ENCODE measurements around the gene PPIB.

The PPIB gene

GRCh38 chr15:64157599-64158125 lies 5.2 kb downstream of the PPIB start:
- DNase-seq = no peak

- DNase-seq = no peak
Measured at GRCh38 chr15:64156652-64157331, 6.0 kb downstream of the PPIB start.

GRCh38 chr15:64155802-64156651 lies 6.8 kb downstream of the PPIB start:
- DNase-seq = no peak

- DNase-seq = peak; percentile 90 to 94 (median 92)
Measured at GRCh38 chr15:64153480-64154367, 9.1 kb downstream of the PPIB start.

DNA sequence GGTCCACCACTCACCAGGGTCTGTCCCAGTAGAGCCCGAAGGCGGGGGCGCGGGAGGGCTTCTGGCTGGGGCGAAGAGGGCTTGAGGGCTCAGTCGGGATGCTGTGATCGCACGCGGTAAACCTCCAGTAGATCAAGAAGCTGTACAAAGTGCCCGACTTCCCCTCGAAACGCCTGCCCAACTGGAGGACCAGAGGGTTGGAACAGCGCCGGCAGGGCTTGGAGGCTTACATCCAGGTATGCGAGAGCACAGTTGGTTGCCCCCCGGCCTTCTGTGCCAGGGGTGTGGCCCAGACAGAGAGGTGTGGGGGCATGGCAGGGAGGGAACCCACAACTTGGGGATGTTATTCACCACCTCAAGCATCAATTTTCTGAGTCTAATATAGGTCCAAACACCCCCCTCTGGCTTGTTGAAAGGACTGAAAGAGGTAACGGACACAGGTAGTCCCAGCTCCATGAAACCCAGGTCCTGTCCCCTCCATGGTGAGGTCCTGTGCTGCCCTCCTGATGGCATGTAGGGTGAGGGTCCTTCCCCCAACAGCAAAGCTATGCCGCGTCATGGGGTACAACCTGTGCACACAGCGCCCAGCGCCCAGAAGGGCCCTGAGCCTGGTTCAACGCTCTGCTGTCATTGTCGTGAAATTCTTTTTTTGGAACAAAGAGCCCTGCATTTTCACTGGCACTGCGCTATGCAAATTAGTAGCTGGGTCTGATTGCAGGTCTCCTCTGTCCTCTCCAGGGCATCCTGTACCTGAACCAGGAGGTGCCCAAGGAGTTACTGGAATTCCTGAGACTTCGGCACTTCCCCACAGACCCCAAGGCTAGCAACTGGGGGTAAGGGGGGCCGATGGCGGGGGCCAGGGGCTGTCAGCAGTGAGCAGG lies 10.1 kb downstream of the PPIB start:
- DNase-seq = no peak

- peak in 2 of 4 experiments; percentile 11 to 16 for DNase-seq
Measured at GRCh38 chr15:64151727-64152506, 10.9 kb downstream of the PPIB start, which contains the start of gene SNX22. TSS of gene SNX22 (plus strand) at chr15:64151731. CDS start at chr15:64151776, 45 bp downstream.

GRCh38 chr15:64149893-64150578 lies 12.8 kb downstream of the PPIB start:
- no peak for DNase-seq

GRCh38 chr15:64149424-64149823 lies 13.4 kb downstream of the PPIB start:
- no peak for DNase-seq

GRCh38 chr15:64148581-64148980 lies 14.2 kb downstream of the PPIB start:
- no peak for DNase-seq

DNA sequence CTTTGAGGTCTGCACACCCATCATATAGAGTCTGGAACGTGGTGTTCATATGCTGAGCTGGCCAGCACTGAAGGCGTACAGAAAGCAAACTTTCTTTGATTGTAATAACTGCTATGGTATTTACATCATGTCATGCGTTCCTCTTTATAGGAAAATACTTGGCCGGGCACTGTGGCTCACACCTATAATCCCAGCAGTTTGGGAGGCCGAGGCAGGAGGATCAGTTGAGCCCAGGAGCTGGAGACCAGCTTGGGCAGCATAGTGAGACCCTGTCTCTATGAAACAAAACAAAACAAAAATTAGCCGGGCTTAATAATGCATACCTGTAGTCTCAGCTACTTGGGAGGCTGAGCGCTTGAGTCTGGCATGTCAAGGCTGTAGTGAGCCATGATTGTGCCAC lies 14.7 kb downstream of the PPIB start:
- no peak for DNase-seq

DNA sequence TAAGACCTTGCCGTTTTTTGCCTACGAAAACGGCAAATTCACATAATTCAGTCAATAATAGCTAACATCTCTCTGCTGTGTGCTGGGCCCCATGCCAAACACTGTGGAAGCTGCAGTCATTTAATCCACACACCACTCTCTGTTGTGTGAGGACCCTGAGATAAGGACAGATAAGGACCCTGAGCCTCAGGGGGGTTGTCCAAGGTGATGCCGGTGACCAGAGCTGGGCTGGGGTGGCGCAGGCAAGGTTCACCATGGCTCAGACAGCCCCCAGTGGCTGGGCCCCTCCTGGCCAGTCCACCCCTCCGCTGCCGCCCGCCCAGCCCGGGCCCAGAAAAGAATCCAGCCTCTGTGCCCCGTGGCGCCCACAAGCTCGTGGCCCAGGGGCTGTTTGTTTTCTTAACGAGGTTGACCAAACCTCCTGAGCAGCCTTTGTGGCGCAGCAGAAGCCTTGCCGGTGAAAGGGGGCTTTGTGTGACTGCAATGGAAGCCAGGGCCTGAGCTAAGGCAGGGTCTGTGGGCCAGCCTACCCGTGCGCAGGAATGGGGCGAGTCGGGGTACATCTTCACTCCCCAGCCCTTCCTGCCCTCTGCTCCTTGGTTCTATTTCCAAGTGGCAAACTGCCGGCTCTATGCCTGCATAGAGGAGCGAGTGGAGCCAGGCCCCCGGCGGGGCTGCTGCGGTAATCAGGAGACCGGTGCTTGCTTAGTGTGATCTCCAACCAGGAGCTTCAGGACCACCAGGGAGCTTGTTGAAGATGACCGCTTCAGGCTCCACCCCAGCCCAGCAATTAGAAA lies 15.7 kb downstream of the PPIB start:
- DNase-seq = no peak

DNA sequence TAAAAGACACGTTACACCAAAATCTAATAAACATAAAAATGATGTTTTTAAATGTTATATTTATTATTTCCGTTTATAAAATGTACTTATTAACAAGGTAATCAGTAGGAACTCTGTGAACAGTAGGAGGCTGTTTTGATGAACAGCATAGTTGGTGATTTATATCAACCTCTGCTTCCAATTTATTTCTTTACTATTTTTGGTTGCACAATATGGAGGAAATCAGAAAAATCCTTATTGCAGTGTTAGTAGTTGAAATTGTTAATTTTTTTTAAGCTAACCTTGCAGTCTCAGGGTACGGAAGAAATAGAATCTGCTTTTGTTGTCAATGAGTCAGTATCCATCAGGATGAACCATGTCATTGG lies 16.3 kb downstream of the PPIB start:
- no peak for DNase-seq

GRCh38 chr15:64146041-64146440 lies 16.8 kb downstream of the PPIB start:
- no peak for DNase-seq

DNA sequence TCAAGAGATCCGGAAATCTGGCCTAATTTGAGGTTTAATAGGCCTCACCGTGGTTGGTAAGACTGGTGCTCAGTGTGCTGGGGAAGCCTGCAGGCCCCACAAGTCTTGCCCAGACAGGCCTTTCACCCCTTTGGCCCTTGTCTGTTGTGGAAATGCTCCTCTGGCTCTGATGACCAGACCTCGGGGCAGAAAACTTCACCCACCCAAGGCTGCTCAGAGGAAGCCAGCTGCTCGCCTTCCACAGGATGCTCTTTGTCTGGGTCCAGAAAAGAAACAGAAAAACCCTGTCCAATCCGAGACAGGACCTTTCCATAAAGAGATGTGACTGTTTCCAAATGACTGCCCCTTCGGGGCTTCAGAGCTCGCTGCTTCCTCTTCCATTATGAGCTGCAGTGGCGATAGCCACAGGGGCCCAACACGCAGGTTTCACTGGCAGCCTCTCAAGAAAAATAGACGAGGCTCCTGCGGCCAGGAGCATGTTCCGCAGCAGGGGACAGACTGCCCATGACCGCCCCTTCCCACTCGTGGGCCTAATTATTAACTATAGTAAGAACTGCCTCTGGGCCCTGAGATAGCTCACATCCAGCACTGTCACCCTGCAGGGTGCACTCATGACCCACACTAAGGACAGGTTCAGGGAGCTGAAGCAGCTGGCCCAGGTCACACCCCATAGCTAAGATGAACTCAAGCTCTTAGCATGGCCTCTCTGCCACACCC lies 18.1 kb downstream of the PPIB start:
- no peak for DNase-seq

GRCh38 chr15:64144192-64144564 lies 18.6 kb downstream of the PPIB start:
- no peak for DNase-seq

GRCh38 chr15:64143276-64143675 lies 19.5 kb downstream of the PPIB start:
- no peak for DNase-seq

DNA sequence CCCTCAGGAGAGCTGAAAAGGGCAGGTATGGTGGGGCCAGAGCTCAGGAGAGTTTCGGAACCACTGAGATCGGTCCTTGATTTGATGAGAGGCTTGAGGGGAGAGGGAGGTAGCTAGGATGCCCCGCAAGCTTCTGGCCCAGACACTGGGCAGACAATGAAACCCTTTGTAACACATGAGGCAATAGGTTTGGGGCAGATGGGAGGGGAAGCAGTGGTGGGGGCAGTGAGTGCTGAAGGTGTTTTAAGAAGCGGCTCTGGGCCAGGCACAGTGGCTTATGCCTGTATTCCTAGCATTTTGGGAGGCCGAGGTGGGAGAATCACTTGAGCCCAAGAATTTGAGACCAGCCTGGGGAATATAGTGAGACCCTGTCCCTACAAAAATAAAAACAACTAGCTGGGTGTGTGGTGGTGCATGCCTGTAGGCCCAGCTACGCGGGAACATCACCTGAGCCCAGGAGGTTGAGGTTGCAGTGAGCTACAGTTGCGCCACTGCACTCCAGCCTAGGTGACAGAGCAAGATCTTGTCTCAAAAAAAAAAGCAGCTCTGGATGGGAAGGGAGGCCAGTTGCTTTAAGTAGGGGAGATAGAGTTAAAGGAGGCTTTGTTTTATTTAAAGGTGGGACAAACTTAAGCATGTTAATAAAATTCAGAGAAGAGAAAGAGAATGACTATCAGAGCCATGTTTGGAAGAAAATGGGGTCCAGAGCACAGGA lies 20.9 kb downstream of the PPIB start:
- no peak for DNase-seq

GRCh38 chr15:64138331-64138941 lies 24.4 kb downstream of the PPIB start:
- DNase-seq = no peak

Data from activated naive CD4-positive, alpha-beta T cell (primary cell).